Activated T-cell treated with anti-CD3 and anti-CD28 coated beads, Interleukin-2, amount 50 U/mL, for 1 hour (primary cell): Measurements from ENCODE around the gene ZNF397.

Experiments
- DNase-seq: peaks from one replicate; pipeline ENCODE4 v3.0.0-alpha.2; 2020

Gene ZNF397

GRCh38 chr18:35306588-35307250 is 65.9 kb downstream of the ZNF397 start:
- no peak for DNase-seq
